Urinary bladder (tissue), 4 donors: ENCODE results near the gene KCNG2. TPM values are rescaled to one million over a fixed set of nuclear protein-coding genes. Genes with fewer than 3 reads are reported as not detected.

Experiments used
- DNase-seq: peaks from one replicate; pipeline ENCODE4 v3.0.0-alpha.2; 2015; ENCODE audit errors: extremely low spot score
- H3K27ac ChIP-seq: one replicate; pipeline ENCODE4 v1.5.1; 2013; ENCODE audit warnings: low read depth, mild to moderate bottlenecking, moderate library complexity
- H3K36me3 ChIP-seq: one replicate; pipeline ENCODE4 v1.6.1; 2013; ENCODE audit warnings: mild to moderate bottlenecking, moderate library complexity; ENCODE audit not compliant: insufficient read depth
- H3K4me1 ChIP-seq: one replicate; pipeline ENCODE4 v1.6.1; 2013; ENCODE audit warnings: mild to moderate bottlenecking, moderate library complexity; ENCODE audit not compliant: insufficient read depth
- H3K4me3 ChIP-seq: one replicate; pipeline ENCODE4 v1.5.1; 2013; ENCODE audit warnings: low read depth, low read length
- WGBS: extraction: QIAGEN DNeasy Blood & Tissue Kit; methylation state at CpG from one replicate; pipeline ENCODE4 v1.1.7; 2013; 5-methylcytosine and 5-hydroxymethylcytosine counted together
- polyA plus RNA-seq: library from polyadenylated mRNA; stranded (reverse); fragments of 200-250 nt; gene quantifications from one replicate; pipeline ENCODE4 v1.2.3, GENCODE V29; 2013
- total RNA-seq: library from RNA; depleted of rRNA; stranded (reverse); fragments of >200 nt; gene quantifications from one replicate; pipeline ENCODE4 v1.2.3, GENCODE V29; 2014
- donor health status: healthy with polysubstance abuse.
- donor health status: healthy.

Gene KCNG2
- total and polyA plus RNA-seq, 2 donors: 0.21 to 0.46 TPM

DNA sequence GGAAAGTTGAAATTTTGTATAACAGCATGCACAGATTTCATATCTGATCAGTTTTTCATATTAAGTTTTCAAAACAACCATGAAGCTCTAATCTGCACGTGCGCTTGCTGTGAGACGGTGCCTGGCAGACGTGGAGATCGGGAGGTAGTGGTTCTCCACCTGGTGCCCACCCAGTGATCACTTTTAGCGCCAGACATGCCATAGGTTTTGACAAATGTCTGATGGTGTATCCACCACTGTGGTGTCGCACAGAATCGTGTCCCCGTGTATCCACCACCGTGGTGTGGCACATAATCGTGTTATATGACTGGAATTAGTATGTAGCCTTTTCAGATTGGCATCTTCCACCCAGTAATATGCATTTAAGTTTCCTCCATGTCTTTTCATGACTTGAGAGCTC is 40.9 kb upstream of the KCNG2 start:
- H3K4me3 ChIP-seq: no peak overlapping the region
- H3K36me3 ChIP-seq: peaks cover 5% of the 10 kb centered on the region
- H3K27ac ChIP-seq: no peak overlapping the region
- no peaks in the 10 kb centered on the region for H3K4me1 ChIP-seq
- no peak for DNase-seq
- WGBS: 97% methylated on average over 11 of the region's 11 CpGs

DNA sequence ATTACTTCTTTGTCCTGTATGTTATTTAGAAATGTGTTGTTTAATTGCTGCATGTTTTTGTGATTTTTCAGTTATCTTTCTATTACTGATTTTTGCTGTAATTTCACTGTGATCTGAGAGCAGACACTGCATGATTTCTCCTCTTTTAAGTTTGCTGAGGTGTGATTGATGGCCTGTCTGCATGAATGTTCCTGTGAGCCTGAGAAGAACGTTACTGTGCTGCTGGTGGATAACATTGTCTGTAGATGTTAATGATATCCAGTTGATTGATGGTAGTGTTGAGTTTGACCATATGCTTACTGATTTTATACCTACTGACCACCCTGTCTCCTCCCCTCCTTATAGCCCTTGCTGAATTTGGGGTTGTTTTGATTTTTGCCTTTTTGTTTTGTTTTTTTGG is 37.4 kb upstream of the KCNG2 start:
- no peak for DNase-seq
- Histone ChIP-seq H3K4me1 (no peaks in the 10 kb centered on the region), H3K27ac (no peak overlapping the region), H3K4me3 (no peak overlapping the region), H3K36me3 (peaks cover 1% of the 10 kb centered on the region)
- WGBS: 25% methylated on average over 1 of the region's 1 CpG

- 83% methylated on average over 1 of the region's 1 CpG for WGBS
Measured at GRCh38 chr18:79760881-79761280, 36.9 kb upstream of the KCNG2 start.

GRCh38 chr18:79763407-79763806 is 34.3 kb upstream of the KCNG2 start:
- no peak overlapping the region for H3K4me3 ChIP-seq
- no peaks in the 10 kb centered on the region for H3K36me3 ChIP-seq
- DNase-seq: no peak
- no peaks in the 10 kb centered on the region for H3K4me1 ChIP-seq
- H3K27ac ChIP-seq: no peak overlapping the region

More at GRCh38 chr18:79760881-79761280, 36.9 kb upstream of the KCNG2 start:
- Histone ChIP-seq H3K4me3 (no peak overlapping the region), H3K4me1 (no peaks in the 10 kb centered on the region), H3K36me3 (peaks cover 1% of the 10 kb centered on the region), H3K27ac (no peak overlapping the region)
- DNase-seq: no peak

GRCh38 chr18:79764131-79764530 is 33.6 kb upstream of the KCNG2 start:
- Histone ChIP-seq H3K4me3 (no peak overlapping the region), H3K36me3 (no peaks in the 10 kb centered on the region), H3K27ac (no peak overlapping the region), H3K4me1 (no peaks in the 10 kb centered on the region)
- 84% methylated on average over 6 of the region's 6 CpGs for WGBS
- no peak for DNase-seq

- no peak for DNase-seq
- H3K36me3 ChIP-seq: no peaks in the 10 kb centered on the region
- H3K27ac ChIP-seq: no peak overlapping the region
- H3K4me3 ChIP-seq: no peak overlapping the region
- WGBS: 65% methylated on average over 14 of the region's 14 CpGs
- no peaks in the 10 kb centered on the region for H3K4me1 ChIP-seq
Measured at GRCh38 chr18:79765491-79766245, 32.1 kb upstream of the KCNG2 start.

DNA sequence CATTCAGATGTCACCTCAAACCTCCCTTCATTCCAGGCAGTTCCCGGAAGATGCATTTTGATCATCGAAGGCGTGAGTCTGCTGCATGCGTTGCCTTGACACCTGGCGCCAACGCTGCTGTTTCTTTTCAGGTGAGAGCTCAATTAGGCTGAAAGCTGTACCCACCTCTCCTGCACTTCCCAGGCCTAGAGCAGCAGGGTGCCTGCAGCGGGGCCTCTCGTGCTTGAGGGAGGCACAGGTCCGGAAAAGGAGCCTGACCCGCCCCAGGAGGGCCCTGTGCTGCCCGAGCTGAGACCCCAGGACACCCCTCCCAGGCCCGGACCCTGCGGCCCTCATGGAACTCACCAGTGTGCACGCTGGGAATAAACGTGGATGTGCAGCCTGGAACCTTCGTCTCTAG is 31.4 kb upstream of the KCNG2 start:
- no peaks in the 10 kb centered on the region for H3K36me3 ChIP-seq
- 68% methylated on average over 16 of the region's 16 CpGs for WGBS
- no peak for DNase-seq

GRCh38 chr18:79768745-79769144 is 29.0 kb upstream of the KCNG2 start:
- Histone ChIP-seq H3K4me1 (no peaks in the 10 kb centered on the region), H3K27ac (no peak overlapping the region), H3K4me3 (no peak overlapping the region), H3K36me3 (no peaks in the 10 kb centered on the region)
- WGBS: 46% methylated on average over 3 of the region's 3 CpGs
- DNase-seq: no peak

More for the DNA sequence above, 31.4 kb upstream of the KCNG2 start:
- no peak overlapping the region for H3K4me3 ChIP-seq
- no peaks in the 10 kb centered on the region for H3K4me1 ChIP-seq
- H3K27ac ChIP-seq: no peak overlapping the region

DNA sequence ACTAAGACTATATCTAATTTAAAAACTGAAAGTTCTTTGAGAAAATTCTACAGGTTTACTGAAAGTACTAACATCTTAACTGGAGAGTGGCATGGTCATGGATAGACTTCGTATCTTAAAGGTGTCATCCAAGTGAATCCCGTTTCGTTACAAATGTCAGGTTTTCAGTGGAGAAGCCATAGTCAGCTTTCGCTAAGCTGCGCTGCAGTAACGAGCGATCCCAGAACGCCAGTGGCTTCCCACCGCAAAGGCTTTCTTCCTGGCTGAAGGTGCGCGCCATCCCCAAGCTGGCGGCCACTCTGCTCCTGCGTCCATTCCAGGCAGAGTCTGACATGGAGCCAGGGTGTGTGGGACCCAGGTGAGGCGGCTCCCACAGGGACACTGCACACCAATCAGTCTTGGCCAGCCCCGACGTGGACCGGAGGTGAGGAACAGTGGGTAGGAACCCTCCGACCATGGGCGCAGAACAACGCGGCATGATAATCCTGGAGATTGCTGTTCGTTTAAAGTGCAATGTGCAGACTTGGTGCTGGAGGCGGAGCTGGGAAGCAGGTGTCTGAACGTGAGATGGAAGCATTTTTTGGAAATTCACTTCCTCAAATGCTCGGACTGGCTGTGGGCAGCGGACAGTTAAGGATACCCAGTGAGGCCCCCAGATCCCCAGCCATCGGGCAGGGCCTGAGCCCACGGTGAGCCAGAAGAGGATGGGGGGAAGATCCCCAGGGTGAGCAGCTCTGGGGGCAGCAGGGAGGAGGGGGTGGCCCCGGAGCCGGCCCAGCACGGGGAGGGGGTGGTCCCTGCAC is 27.8 kb upstream of the KCNG2 start:
- no peaks in the 10 kb centered on the region for H3K4me1 ChIP-seq
- 87% methylated on average over 31 of the region's 31 CpGs for WGBS
- no peak overlapping the region for H3K4me3 ChIP-seq
- H3K36me3 ChIP-seq: no peaks in the 10 kb centered on the region
- no peak for DNase-seq
- no peak overlapping the region for H3K27ac ChIP-seq

GRCh38 chr18:79770501-79770815 is 27.3 kb upstream of the KCNG2 start:
- WGBS: 74% methylated on average over 11 of the region's 11 CpGs
- no peak for DNase-seq
- no peak overlapping the region for H3K4me3 ChIP-seq
- H3K36me3 ChIP-seq: no peaks in the 10 kb centered on the region
- no peaks in the 10 kb centered on the region for H3K4me1 ChIP-seq
- H3K27ac ChIP-seq: no peak overlapping the region

GRCh38 chr18:79770826-79771225 is 26.9 kb upstream of the KCNG2 start:
- Histone ChIP-seq H3K36me3 (no peaks in the 10 kb centered on the region), H3K4me3 (no peak overlapping the region), H3K4me1 (no peaks in the 10 kb centered on the region), H3K27ac (no peak overlapping the region)
- WGBS: 81% methylated on average over 18 of the region's 24 CpGs
- no peak for DNase-seq

DNA sequence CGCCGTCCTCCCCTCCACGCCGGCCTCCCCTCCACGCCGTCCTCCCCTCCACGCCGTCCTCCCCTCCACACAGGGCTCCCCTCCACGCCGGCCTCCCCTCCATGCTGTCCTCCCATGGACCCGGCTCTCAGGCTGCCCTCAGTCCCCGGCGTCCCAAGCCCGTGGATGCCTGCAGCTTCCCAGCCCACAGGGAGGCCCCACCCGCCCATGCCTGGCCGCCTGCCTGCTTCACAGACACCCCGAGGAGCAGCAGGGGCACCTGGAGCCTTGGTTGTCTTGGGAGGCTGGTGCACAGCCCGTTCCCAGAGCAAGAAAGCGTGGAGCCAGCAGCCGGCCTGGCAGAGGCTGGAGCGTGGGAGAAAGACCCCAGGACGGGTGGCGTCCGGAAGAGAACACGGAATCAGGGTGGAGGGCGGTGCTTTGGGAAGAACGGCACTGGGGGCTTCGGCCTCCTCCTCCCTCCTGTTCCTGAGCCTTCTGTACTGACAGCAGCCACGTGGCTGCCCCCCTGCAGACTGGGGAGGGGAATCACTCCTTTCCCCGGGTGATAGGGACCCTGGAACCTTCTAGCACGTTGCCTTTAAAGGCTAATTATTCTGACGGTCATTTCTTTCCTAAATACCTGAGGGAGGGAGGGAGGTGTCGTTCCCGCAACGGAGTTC is 26.2 kb upstream of the KCNG2 start:
- WGBS: 67% methylated on average over 35 of the region's 35 CpGs
- no peaks in the 10 kb centered on the region for H3K4me1 ChIP-seq
- no peak overlapping the region for H3K4me3 ChIP-seq
- no peaks in the 10 kb centered on the region for H3K36me3 ChIP-seq
- no peak overlapping the region for H3K27ac ChIP-seq
- DNase-seq: no peak

- 75% methylated on average over 38 of the region's 38 CpGs for whole genome bisulfite sequencing
- no peak overlapping the region for H3K27ac ChIP-seq
- no peaks in the 10 kb centered on the region for H3K36me3 ChIP-seq
- H3K4me1 ChIP-seq: no peaks in the 10 kb centered on the region
- no peak for DNase-seq
- H3K4me3 ChIP-seq: no peak overlapping the region
Measured at GRCh38 chr18:79772108-79772864, 25.5 kb upstream of the KCNG2 start.
